ENCODE results near the gene CHKB.

DNA sequence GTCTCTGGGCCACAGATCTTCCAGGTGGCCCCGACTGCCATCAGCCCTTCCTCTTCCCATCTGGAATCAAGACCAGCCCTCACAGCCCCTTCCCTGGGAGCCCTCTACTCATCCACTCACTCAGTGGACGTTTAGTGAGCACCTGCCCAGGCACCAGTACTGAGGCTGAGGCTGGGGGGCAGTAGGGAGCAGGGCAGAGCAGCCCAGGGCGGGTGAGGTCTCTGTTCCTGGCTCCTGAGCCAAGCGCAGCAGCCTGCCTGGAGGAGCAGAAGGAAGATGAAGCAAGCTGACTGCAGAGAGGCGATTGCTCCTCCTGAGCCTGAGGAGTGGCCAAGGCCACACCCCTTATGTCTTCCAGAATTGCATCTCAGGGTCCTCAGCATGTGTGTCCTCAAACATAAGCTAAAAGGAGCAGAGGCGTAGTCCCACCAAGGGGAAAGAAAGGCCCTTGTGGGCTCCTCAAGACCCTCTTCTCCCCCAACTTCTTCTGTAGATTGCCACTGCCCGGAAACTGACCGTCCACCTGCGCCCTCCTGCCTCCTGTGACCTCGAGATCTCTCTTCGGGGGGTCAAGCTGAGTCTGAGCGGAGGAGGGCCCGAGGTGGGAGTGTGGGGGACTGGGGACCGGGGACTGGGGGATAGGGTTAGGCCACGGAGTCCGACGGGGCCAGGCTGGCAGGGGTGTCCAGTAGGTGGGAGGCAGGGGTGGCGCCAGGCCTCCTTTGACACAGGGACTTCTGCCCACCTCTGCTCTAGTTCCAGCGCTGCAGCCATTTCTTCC, 23.7 kb upstream of the CHKB start:
- TF ChIP-seq ZNF394 (tag by site-specific recombination; IDR thresholded peaks at IDR 0.05; ENCODE audit: borderline replicate concordance) (no peak), ZBTB20 (tag by site-specific recombination; IDR thresholded peaks at IDR 0.05) (no peak)
